ENCODE measurements around the gene GTSE1. TPM values are rescaled to one million over a fixed set of nuclear protein-coding genes. Genes with fewer than 3 reads are reported as not detected.

The GTSE1 gene
- total and polyA plus RNA-seq, 2 of the 13 experiments (the other 11 are each of a cell fraction or from before 2014, with no cell fraction given) = 10.7 to 13.5 TPM

DNA sequence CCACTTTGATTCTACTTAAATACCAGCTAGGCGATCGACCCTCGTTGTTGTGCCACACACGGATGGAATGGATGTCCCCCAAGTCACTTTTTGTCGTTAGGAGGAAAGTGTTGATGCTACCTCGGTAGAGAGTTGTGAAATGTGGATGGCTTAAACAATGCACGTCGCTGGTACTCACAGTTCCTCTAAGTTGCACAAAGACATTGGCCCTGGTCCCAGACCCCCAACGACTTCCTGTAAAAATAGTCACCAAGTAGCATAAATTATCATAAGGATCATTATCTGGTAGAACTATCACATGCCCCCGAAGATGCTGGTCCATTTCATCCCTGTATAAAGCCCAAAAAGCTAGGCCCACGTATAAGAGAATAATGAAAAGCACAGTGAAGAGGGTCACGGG, 37.3 kb upstream of the GTSE1 start:
- DNase-seq (ENCODE audit: low spot score) (no peak), ATAC-seq (no peak), FAIRE-seq (no peak)
- WGBS (ENCODE audit: low lambda C conversion rate) = 61% methylated on average over 12 of the region's 12 CpGs
- H2AFZ ChIP-seq (ENCODE audit: low read length) = no peak overlapping the region
- TF ChIP-seq, protein P1, sequence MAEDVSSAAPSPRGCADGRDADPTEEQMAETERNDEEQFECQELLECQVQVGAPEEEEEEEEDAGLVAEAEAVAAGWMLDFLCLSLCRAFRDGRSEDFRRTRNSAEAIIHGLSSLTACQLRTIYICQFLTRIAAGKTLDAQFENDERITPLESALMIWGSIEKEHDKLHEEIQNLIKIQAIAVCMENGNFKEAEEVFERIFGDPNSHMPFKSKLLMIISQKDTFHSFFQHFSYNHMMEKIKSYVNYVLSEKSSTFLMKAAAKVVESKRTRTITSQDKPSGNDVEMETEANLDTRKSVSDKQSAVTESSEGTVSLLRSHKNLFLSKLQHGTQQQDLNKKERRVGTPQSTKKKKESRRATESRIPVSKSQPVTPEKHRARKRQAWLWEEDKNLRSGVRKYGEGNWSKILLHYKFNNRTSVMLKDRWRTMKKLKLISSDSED (CRISPR knock-in tag; IDR thresholded peaks at IDR 0.05) = no peak
- TF ChIP-seq FOXO1 (CRISPR knock-in tag; IDR thresholded peaks at IDR 0.05) (no peak), AGO2 (optimal IDR thresholded peaks at IDR 0.05; ENCODE audit: low read depth, low read length) (no peak), SMAD1 (CRISPR knock-in tag; IDR thresholded peaks at IDR 0.05; ENCODE audit: borderline replicate concordance, low read depth) (no peak), SRSF9 (IDR thresholded peaks at IDR 0.05; ENCODE audit: borderline replicate concordance, insufficient read depth, low read depth, low read length, poor library complexity, severe bottlenecking) (no peak), ZNF549 (CRISPR knock-in tag; IDR thresholded peaks at IDR 0.05) (no peak), PHF8 (CRISPR knock-in tag; IDR thresholded peaks at IDR 0.05) (no peak), ZNF350 (CRISPR knock-in tag; IDR thresholded peaks at IDR 0.05; ENCODE audit: borderline replicate concordance, low read depth) (no peak), NFKBIZ (CRISPR knock-in tag; IDR thresholded peaks at IDR 0.05) (no peak), ARHGAP35 (CRISPR knock-in tag; IDR thresholded peaks at IDR 0.05; ENCODE audit: borderline replicate concordance) (no peak), ZNF460 (CRISPR knock-in tag; IDR thresholded peaks at IDR 0.05; ENCODE audit: borderline replicate concordance) (no peak), PCBP1 (IDR thresholded peaks at IDR 0.05; ENCODE audit: borderline replicate concordance, low read depth, low read length) (no peak)
- TF ChIP-seq, protein P2, sequence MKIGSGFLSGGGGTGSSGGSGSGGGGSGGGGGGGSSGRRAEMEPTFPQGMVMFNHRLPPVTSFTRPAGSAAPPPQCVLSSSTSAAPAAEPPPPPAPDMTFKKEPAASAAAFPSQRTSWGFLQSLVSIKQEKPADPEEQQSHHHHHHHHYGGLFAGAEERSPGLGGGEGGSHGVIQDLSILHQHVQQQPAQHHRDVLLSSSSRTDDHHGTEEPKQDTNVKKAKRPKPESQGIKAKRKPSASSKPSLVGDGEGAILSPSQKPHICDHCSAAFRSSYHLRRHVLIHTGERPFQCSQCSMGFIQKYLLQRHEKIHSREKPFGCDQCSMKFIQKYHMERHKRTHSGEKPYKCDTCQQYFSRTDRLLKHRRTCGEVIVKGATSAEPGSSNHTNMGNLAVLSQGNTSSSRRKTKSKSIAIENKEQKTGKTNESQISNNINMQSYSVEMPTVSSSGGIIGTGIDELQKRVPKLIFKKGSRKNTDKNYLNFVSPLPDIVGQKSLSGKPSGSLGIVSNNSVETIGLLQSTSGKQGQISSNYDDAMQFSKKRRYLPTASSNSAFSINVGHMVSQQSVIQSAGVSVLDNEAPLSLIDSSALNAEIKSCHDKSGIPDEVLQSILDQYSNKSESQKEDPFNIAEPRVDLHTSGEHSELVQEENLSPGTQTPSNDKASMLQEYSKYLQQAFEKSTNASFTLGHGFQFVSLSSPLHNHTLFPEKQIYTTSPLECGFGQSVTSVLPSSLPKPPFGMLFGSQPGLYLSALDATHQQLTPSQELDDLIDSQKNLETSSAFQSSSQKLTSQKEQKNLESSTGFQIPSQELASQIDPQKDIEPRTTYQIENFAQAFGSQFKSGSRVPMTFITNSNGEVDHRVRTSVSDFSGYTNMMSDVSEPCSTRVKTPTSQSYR (CRISPR knock-in tag; IDR thresholded peaks at IDR 0.05; ENCODE audit: borderline replicate concordance) = no peak
- TF ChIP-seq, protein P3, sequence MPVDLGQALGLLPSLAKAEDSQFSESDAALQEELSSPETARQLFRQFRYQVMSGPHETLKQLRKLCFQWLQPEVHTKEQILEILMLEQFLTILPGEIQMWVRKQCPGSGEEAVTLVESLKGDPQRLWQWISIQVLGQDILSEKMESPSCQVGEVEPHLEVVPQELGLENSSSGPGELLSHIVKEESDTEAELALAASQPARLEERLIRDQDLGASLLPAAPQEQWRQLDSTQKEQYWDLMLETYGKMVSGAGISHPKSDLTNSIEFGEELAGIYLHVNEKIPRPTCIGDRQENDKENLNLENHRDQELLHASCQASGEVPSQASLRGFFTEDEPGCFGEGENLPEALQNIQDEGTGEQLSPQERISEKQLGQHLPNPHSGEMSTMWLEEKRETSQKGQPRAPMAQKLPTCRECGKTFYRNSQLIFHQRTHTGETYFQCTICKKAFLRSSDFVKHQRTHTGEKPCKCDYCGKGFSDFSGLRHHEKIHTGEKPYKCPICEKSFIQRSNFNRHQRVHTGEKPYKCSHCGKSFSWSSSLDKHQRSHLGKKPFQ (CRISPR knock-in tag; IDR thresholded peaks at IDR 0.05; ENCODE audit: insufficient replicate concordance) = no peak
- TF ChIP-seq, protein P4, sequence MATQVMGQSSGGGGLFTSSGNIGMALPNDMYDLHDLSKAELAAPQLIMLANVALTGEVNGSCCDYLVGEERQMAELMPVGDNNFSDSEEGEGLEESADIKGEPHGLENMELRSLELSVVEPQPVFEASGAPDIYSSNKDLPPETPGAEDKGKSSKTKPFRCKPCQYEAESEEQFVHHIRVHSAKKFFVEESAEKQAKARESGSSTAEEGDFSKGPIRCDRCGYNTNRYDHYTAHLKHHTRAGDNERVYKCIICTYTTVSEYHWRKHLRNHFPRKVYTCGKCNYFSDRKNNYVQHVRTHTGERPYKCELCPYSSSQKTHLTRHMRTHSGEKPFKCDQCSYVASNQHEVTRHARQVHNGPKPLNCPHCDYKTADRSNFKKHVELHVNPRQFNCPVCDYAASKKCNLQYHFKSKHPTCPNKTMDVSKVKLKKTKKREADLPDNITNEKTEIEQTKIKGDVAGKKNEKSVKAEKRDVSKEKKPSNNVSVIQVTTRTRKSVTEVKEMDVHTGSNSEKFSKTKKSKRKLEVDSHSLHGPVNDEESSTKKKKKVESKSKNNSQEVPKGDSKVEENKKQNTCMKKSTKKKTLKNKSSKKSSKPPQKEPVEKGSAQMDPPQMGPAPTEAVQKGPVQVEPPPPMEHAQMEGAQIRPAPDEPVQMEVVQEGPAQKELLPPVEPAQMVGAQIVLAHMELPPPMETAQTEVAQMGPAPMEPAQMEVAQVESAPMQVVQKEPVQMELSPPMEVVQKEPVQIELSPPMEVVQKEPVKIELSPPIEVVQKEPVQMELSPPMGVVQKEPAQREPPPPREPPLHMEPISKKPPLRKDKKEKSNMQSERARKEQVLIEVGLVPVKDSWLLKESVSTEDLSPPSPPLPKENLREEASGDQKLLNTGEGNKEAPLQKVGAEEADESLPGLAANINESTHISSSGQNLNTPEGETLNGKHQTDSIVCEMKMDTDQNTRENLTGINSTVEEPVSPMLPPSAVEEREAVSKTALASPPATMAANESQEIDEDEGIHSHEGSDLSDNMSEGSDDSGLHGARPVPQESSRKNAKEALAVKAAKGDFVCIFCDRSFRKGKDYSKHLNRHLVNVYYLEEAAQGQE (IDR thresholded peaks at IDR 0.05; ENCODE audit: borderline replicate concordance in 1 of 2, low read depth in 1 of 2, low read length in 2 of 2) = no peak
- in situ Hi-C loops (cut with HindIII; ENCODE audit: extremely low pct_ligation_motif_present, low pct_unique_long_range_greater_than_20kb) (no loop called here), intact Hi-C loops (cut with micrococcal nuclease; ENCODE audit: unreplicated experiment) (no loop called here)
- H3K4me3 ChIP-seq (replicated peaks in 1 of 3; ENCODE audit: insufficient read depth in 1 of 3, low read depth in 2 of 3, low read length in 3 of 3) = no peak overlapping the region
- no peak overlapping the region for H3K27ac ChIP-seq (ENCODE audit: extremely low read length, insufficient read depth, low read length)
- H3K9ac ChIP-seq (ENCODE audit: insufficient read depth, low read depth, low read length) = no peak overlapping the region
- H3K4me2 ChIP-seq (ENCODE audit: low read depth, low read length) = no peak overlapping the region
- H3K4me1 ChIP-seq (ENCODE audit: insufficient read depth, low read length) = peaks cover 35% of the 10 kb centered on the region
- POLR2A ChIA-PET = interaction anchor here (0.6 to 2.0 kb wide), 3 partner anchors 8 to 9 kb away, joined by 4 to 6 read pairs (median 4); partner anchors contain the start of genes CDPF1 and TTC38
- no peaks in the 10 kb centered on the region for H3K79me2 ChIP-seq (ENCODE audit: insufficient read depth, low read length)
- H4K20me1 ChIP-seq (ENCODE audit: insufficient read depth, low read length) = no peaks in the 10 kb centered on the region
- CTCF ChIA-PET (ENCODE audit: low intra/inter-chr PET ratio, low total read pairs) = no interaction called here
- no TSS peak for BruUV-seq (replicated peaks)
- H3K27me3 ChIP-seq (ENCODE audit: control insufficient read depth in 1 of 2, insufficient read depth in 2 of 2, low read length in 2 of 2) = no peaks in the 10 kb centered on the region
- no peaks in the 10 kb centered on the region for H3K36me3 ChIP-seq (replicated peaks in 1 of 2; ENCODE audit: control insufficient read depth in 1 of 2, insufficient read depth in 2 of 2, low read length in 2 of 2)
- no peaks in the 10 kb centered on the region for H3K9me3 ChIP-seq (ENCODE audit: low read length)

All from HepG2 (cell line).